Subcutaneous adipose tissue (tissue), 4 donors: ENCODE results near the gene NPLOC4. TPM values are rescaled to one million over a fixed set of nuclear protein-coding genes. Genes with fewer than 3 reads are reported as not detected.

Source experiments
- CTCF ChIP-seq: fragments of 450-650 bp; IDR thresholded peaks from one replicate; pipeline ENCODE4 v1.5.1; 2016; ENCODE audit warnings: low read depth, mild to moderate bottlenecking, control low read depth, antibody characterized with exemption, moderate library complexity
- total RNA-seq, 4 donors: library from RNA; depleted of rRNA; stranded (reverse); fragments of >200 nt; gene quantifications; one replicate each; pipeline ENCODE4 v1.1.0, GENCODE V29; 2016

Gene NPLOC4
- total RNA-seq, 4 donors from 2014 or later = 47.4 to 112 (median 62.8) TPM

GRCh38 chr17:81526662-81527571, 110.0 kb downstream of the NPLOC4 start:
- no peak for TF ChIP-seq CTCF

DNA sequence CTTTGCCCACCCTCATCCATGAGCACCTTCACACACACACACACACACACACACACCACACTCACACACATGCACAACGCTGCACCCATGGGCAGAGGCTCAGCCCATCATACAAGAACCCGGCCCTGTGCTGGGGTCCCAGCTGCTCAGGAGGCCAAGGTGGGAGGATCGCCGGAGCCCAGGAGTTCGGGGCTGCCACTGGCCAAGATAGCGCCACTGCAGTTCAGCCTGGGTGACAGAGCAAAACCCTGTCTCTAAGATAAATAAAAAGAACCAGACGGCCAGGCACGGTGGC, 112.1 kb downstream of the NPLOC4 start:
- TF ChIP-seq CTCF = no peak

DNA sequence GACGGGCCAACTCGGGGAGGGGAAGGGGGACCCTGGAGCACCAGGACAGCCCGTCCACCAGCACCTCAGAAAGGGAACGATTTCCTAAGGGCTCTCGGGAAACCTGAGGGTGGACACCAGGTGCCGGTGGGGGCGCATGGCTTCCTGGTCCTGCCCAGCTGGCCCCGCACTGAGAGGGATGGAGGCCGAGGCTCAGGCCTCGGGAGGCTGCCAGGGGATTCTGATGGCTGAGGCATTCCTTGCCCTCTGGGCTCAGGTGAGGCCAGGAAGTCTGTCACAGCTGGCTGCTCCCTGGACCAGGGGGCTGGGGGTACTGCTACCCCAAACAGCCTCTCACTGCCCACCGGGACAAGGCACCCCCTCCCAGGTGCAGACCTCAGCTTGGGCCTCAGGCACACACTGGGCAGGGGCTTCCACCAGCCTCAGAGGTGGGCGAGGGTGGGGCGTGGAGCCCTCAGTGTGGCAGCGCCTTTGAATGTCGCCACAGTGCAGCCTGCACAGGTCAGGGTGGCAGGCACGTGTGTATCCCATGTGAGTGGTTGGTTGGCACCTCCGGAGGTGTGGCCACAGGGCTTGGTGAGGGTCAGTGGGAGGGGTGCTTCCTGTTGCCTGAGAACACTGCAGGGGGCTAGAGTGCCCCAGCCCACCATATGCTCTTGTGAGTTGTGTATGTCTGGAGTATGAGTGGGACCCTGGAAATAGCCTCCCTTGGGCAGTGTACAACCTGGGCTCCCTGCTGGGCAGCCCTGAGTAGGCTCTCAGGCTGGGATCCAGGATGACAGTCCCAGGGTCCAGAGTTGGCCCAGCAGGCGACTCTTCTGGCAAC, 112.7 kb downstream of the NPLOC4 start:
- no peak for TF ChIP-seq CTCF

- no peak for TF ChIP-seq CTCF
These were observed 113.4 kb downstream of the NPLOC4 start for GRCh38 chr17:81523402-81524038.

GRCh38 chr17:81522491-81523401, 114.2 kb downstream of the NPLOC4 start:
- TF ChIP-seq CTCF = no peak

GRCh38 chr17:81520021-81520901, 116.7 kb downstream of the NPLOC4 start:
- TF ChIP-seq CTCF = no peak
